Naive thymus-derived CD4-positive, alpha-beta T cell (primary cell): Measurements from ENCODE around the gene SCD5. TPM values are rescaled to one million over a fixed set of nuclear protein-coding genes. Genes with fewer than 3 reads are reported as not detected.

ENCODE experiments used
- ATAC-seq: fragments of 150-1000 bp; cut with Tn5 transposase; 2 replicates; pipeline ENCODE4 v1.10.0; 2021; ENCODE audit warnings: mild to moderate bottlenecking, moderate library complexity
- CTCF ChIA-PET: fragments of 350-600 bp; sonication (Branson Sonifier 250); formaldehyde crosslinking; loops from one replicate; lab custom pipeline; 2021; ENCODE audit warnings: antibody characterized with exemption; lab: Charles Lee
- POLR2A ChIA-PET: fragments of 350-600 bp; sonication (Branson Sonifier 250); formaldehyde crosslinking; loops from one replicate; lab custom pipeline; 2021; ENCODE audit warnings: antibody characterized with exemption, inconsistent platforms; lab: Charles Lee
- DNase-seq, 9 donors: peaks; one replicate each; pipeline versions ENCODE4 v3.0.0 to v3.0.0-alpha.2; 2020 to 2022; ENCODE audit warnings: mixed read lengths in 1 of 9
- H3K27ac ChIP-seq: one replicate; pipeline ENCODE4 v1.7.0; 2013; ENCODE audit warnings: mild to moderate bottlenecking, low read depth, low read length, moderate library complexity
- H3K27me3 ChIP-seq, 2 donors: one replicate each; pipeline ENCODE4 v1.7.0; 2013; ENCODE audit warnings: low read length in 2 of 2, mild to moderate bottlenecking in 2 of 2, moderate library complexity in 2 of 2; ENCODE audit not compliant: control insufficient read depth in 2 of 2, insufficient read depth in 2 of 2
- H3K36me3 ChIP-seq, 3 experiments: 1 replicate in 2 of 3; 2 replicates in 1 of 3; pipeline ENCODE4 v1.7.0; 2013; ENCODE audit warnings: low read length in 3 of 3, mild to moderate bottlenecking in 3 of 3, moderate library complexity in 1 of 3; ENCODE audit not compliant: insufficient read depth in 3 of 3, control insufficient read depth in 2 of 3
- H3K4me1 ChIP-seq, 2 donors: one replicate each; pipeline ENCODE4 v1.7.0; 2013; ENCODE audit warnings: low read length in 2 of 2, mild to moderate bottlenecking in 2 of 2, moderate library complexity in 1 of 2; ENCODE audit not compliant: control insufficient read depth in 2 of 2, insufficient read depth in 2 of 2
- H3K4me3 ChIP-seq: 2 replicates; pipeline ENCODE4 v1.7.0; 2013; ENCODE audit warnings: mild to moderate bottlenecking, low read length
- H3K9me3 ChIP-seq, 3 experiments: 1 replicate in 2 of 3; 2 replicates in 1 of 3; pipeline ENCODE4 v1.7.0; 2013; ENCODE audit warnings: low read length in 3 of 3; ENCODE audit not compliant: control insufficient read depth in 2 of 3
- H3K27ac Mint-ChIP-seq, 9 donors: one replicate each; pipeline ENCODE4 v1.8.0; 2020 to 2022; ENCODE audit warnings: mixed read lengths in 9 of 9, mild to moderate bottlenecking in 8 of 9, moderate library complexity in 5 of 9, inconsistent platforms in 2 of 9
- H3K27me3 Mint-ChIP-seq, 5 donors: one replicate each; pipeline ENCODE4 v1.8.0; 2021 to 2022; ENCODE audit warnings: mixed read lengths in 5 of 5, mild to moderate bottlenecking in 1 of 5
- H3K36me3 Mint-ChIP-seq, 5 donors: one replicate each; pipeline ENCODE4 v1.8.0; 2020 to 2022; ENCODE audit warnings: mixed read lengths in 5 of 5, mild to moderate bottlenecking in 3 of 5, inconsistent platforms in 1 of 5
- H3K4me1 Mint-ChIP-seq, 7 donors: one replicate each; pipeline ENCODE4 v1.8.0; 2020 to 2022; ENCODE audit warnings: mixed read lengths in 7 of 7, mild to moderate bottlenecking in 3 of 7, inconsistent platforms in 1 of 7
- H3K4me3 Mint-ChIP-seq, 10 donors: one replicate each; pipeline ENCODE4 v1.8.0; 2020 to 2022; ENCODE audit warnings: mild to moderate bottlenecking in 10 of 10, mixed read lengths in 10 of 10, moderate library complexity in 6 of 10, inconsistent platforms in 2 of 10
- H3K9me3 Mint-ChIP-seq, 11 donors: one replicate each; pipeline ENCODE4 v1.8.0; 2020 to 2022; ENCODE audit warnings: mixed read lengths in 11 of 11, mild to moderate bottlenecking in 4 of 11, inconsistent platforms in 1 of 11, moderate library complexity in 1 of 11
- intact Hi-C, 2 donors: fragments of 100-400 bp; cut with micrococcal nuclease; formaldehyde crosslinking; loops; one replicate each; pipeline ENCODE4 v1.15.1; 2023
- polyA plus RNA-seq, 2 donors: library from polyadenylated mRNA; unstranded; fragments of 300-500 nt; fragmentation: Illumina TruSeq; gene quantifications; one replicate each; pipeline ENCODE4 v1.2.3, GENCODE V29; 2021
- total RNA-seq, 6 experiments: library from RNA in 5 of 6; stranded (reverse) in 5 of 6; gene quantifications; 1 replicate in 5 of 6; 2 replicates in 1 of 6; pipeline ENCODE4 v1.2.3 and lab custom pipeline; 2021 to 2026

The SCD5 gene
- total and polyA plus RNA-seq, 7 experiments from 2014 or later: 0.13 to 1.5 (median 0.44) TPM; not detected in 4

DNA sequence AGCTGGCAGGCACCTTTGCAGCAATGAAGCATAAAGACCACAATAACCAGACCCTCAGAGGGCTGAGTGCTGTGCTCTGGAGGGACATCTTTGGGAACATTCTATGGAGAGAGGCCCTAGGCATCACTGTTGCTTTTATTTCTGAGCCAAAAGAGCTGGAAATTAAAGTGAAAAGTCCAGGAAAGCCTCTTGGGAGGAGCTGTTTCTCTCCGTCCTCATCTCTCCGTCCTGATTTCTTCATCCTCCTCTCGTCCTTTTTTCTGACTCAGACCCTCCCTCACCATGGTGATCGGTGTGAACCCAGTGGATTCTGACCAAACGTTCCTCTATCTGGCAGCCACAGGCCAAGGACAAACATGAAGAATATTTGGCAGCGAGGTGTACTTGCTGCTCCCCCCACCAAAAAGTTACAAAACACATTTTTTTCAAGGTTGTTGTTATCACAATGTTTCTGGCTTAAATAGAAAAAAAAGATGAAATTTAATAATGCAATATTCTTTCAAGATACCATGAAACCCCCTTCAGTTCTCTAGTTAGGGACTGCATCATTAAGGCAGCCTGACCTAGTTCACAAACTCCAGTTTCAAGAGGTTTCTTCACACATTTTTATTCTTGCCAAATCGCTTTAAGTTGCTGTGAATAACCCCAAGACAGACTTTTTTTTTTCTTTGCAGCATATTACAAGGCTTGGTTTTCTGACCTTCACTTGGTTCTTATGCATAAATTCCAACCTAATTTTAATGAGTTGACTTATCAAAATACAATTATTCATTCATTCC lies 80.2 kb downstream of the SCD5 start:
- Histone ChIP-seq H3K27ac (no peak overlapping the region), H3K4me1 (no peaks in the 10 kb centered on the region), H3K4me3 (no peak overlapping the region), H3K9me3 (no peaks in the 10 kb centered on the region), H3K36me3 (no peaks in the 10 kb centered on the region), H3K27me3 (no peaks in the 10 kb centered on the region)
- ChIA-PET POLR2A (no interaction called here), CTCF (no interaction called here)
- Mint-ChIP-seq H3K27me3 (peaks cover 0 to 4% (median 2%) of the 10 kb centered on the region in 5 donors), H3K36me3 (no peaks in the 10 kb centered on the region), H3K27ac (no peak overlapping the region), H3K9me3 (no peaks in the 10 kb centered on the region), H3K4me3 (no peak overlapping the region), H3K4me1 (peaks cover 0 to 3% (median 0%) of the 10 kb centered on the region in 7 donors)
- DNase-seq: no peak
- ATAC-seq: no peak
- intact Hi-C loops: no loop called here

GRCh38 chr4:82715731-82716617 lies 82.6 kb downstream of the SCD5 start:
- no peaks in the 10 kb centered on the region for H3K9me3 Mint-ChIP-seq
- Histone ChIP-seq H3K4me1 (no peaks in the 10 kb centered on the region), H3K36me3 (no peaks in the 10 kb centered on the region), H3K4me3 (no peak overlapping the region), H3K27me3 (no peaks in the 10 kb centered on the region), H3K9me3 (no peaks in the 10 kb centered on the region), H3K27ac (no peak overlapping the region)
- ChIA-PET POLR2A (no interaction called here), CTCF (no interaction called here)
- peak overlapping the region in 1 of 9 donors; percentile 27 for H3K27ac Mint-ChIP-seq
- no peak overlapping the region for H3K4me3 Mint-ChIP-seq
- H3K4me1 Mint-ChIP-seq: peaks cover 0 to 3% (median 0%) of the 10 kb centered on the region in 7 donors
- ATAC-seq: no peak
- intact Hi-C loops: no loop called here
- peaks cover 0 to 6% (median 2%) of the 10 kb centered on the region in 5 donors for H3K27me3 Mint-ChIP-seq
- no peaks in the 10 kb centered on the region for H3K36me3 Mint-ChIP-seq
- DNase-seq: no peak

- no peaks in the 10 kb centered on the region for H3K9me3 ChIP-seq
- no peak overlapping the region for H3K4me3 ChIP-seq
- no peaks in the 10 kb centered on the region for H3K36me3 Mint-ChIP-seq
- ATAC-seq (no peak), DNase-seq (no peak)
- H3K27ac Mint-ChIP-seq: no peak overlapping the region
- H3K27me3 Mint-ChIP-seq: peaks cover 0 to 9% (median 3%) of the 10 kb centered on the region in 5 donors
- H3K9me3 Mint-ChIP-seq: no peaks in the 10 kb centered on the region
- ChIA-PET POLR2A (no interaction called here), CTCF (no interaction called here)
- H3K27me3 ChIP-seq: no peaks in the 10 kb centered on the region
- intact Hi-C loops: no loop called here
- H3K4me1 Mint-ChIP-seq: peaks cover 0 to 3% (median 0%) of the 10 kb centered on the region in 7 donors
- H3K4me1 ChIP-seq: no peaks in the 10 kb centered on the region
- H3K36me3 ChIP-seq: no peaks in the 10 kb centered on the region
- H3K4me3 Mint-ChIP-seq: no peak overlapping the region
- H3K27ac ChIP-seq: no peak overlapping the region
These were observed 84.7 kb downstream of the SCD5 start for GRCh38 chr4:82713856-82714255.

GRCh38 chr4:82712561-82712960 lies 86.0 kb downstream of the SCD5 start:
- ChIA-PET CTCF (no interaction called here), POLR2A (no interaction called here)
- Mint-ChIP-seq H3K4me1 (peaks cover 0 to 3% (median 0%) of the 10 kb centered on the region in 7 donors), H3K4me3 (no peak overlapping the region), H3K36me3 (no peaks in the 10 kb centered on the region), H3K27me3 (peaks cover 0 to 11% (median 3%) of the 10 kb centered on the region in 5 donors), H3K9me3 (no peaks in the 10 kb centered on the region), H3K27ac (no peak overlapping the region)
- no peak overlapping the region for H3K27ac ChIP-seq
- H3K4me1 ChIP-seq: no peaks in the 10 kb centered on the region
- no peaks in the 10 kb centered on the region for H3K27me3 ChIP-seq
- no peaks in the 10 kb centered on the region for H3K9me3 ChIP-seq
- H3K4me3 ChIP-seq: no peak overlapping the region
- no peaks in the 10 kb centered on the region for H3K36me3 ChIP-seq
- no peak for DNase-seq
- no peak for ATAC-seq
- intact Hi-C loops: no loop called here

GRCh38 chr4:82711158-82711785 lies 87.3 kb downstream of the SCD5 start:
- Histone ChIP-seq H3K4me3 (no peak overlapping the region), H3K36me3 (no peaks in the 10 kb centered on the region), H3K4me1 (no peaks in the 10 kb centered on the region), H3K9me3 (no peaks in the 10 kb centered on the region), H3K27ac (no peak overlapping the region), H3K27me3 (no peaks in the 10 kb centered on the region)
- DNase-seq: no peak
- CTCF ChIA-PET: interaction anchor here (0.7 kb wide), 1 partner anchor 9 kb away, joined by 3 read pairs; no protein-coding TSS in a partner anchor
- ATAC-seq: no peak
- POLR2A ChIA-PET: no interaction called here
- no peaks in the 10 kb centered on the region for H3K9me3 Mint-ChIP-seq
- no peak overlapping the region for H3K4me3 Mint-ChIP-seq
- intact Hi-C loops: no loop called here
- H3K27me3 Mint-ChIP-seq: peaks cover 0 to 19% (median 3%) of the 10 kb centered on the region in 5 donors
- H3K27ac Mint-ChIP-seq: no peak overlapping the region
- H3K36me3 Mint-ChIP-seq: no peaks in the 10 kb centered on the region
- H3K4me1 Mint-ChIP-seq: peaks cover 0 to 3% (median 0%) of the 10 kb centered on the region in 7 donors

GRCh38 chr4:82710197-82710929 lies 88.2 kb downstream of the SCD5 start:
- no peak overlapping the region for H3K4me3 ChIP-seq
- intact Hi-C loops: no loop called here
- H3K27ac ChIP-seq: no peak overlapping the region
- no peaks in the 10 kb centered on the region for H3K4me1 ChIP-seq
- DNase-seq: no peak
- H3K9me3 ChIP-seq: no peaks in the 10 kb centered on the region
- no peaks in the 10 kb centered on the region for H3K36me3 Mint-ChIP-seq
- H3K9me3 Mint-ChIP-seq: no peaks in the 10 kb centered on the region
- ChIA-PET CTCF (no interaction called here), POLR2A (no interaction called here)
- peaks cover 0 to 19% (median 3%) of the 10 kb centered on the region in 5 donors for H3K27me3 Mint-ChIP-seq
- H3K4me1 Mint-ChIP-seq: peaks cover 0 to 1% (median 0%) of the 10 kb centered on the region in 7 donors
- no peak overlapping the region for H3K27ac Mint-ChIP-seq
- no peaks in the 10 kb centered on the region for H3K27me3 ChIP-seq
- no peaks in the 10 kb centered on the region for H3K36me3 ChIP-seq
- ATAC-seq: no peak
- H3K4me3 Mint-ChIP-seq: no peak overlapping the region
